ENCODE results near the gene LXN.

The LXN gene

DNA sequence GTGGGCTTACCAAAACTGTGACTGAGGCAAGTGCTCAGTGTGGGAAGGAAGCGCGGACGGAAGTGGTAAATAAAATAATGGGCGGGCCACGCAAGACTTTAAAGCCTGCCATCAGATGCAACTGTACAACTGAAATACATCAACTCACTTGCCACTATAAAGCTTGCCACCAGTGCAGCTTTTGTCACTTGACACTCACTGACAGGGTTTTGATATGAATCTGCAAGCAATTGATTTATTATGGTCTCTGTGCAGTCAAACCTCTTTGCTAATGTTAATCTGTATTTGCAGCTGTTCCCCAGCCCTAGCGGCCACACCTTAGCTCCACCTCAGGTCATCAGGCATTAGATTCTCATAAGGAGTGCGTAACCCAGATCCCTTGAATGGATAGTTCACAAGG is 30.4 kb downstream of the LXN start:
- Histone ChIP-seq H3K27me3 (ENCODE audit: insufficient read depth, low read length) (no peaks in the 10 kb centered on the region), H3K9me3 (ENCODE audit: insufficient read depth, low read depth, low read length) (no peaks in the 10 kb centered on the region), H3K9ac (ENCODE audit: low read depth, low read length) (no peak overlapping the region), H3K4me3 (ENCODE audit: low read length) (no peak overlapping the region), H3K36me3 (ENCODE audit: insufficient read depth, low read depth, low read length) (peaks cover 12% of the 10 kb centered on the region; the same call in 1 of the 2 replicates), H3K27ac (ENCODE audit: low read length) (no peak overlapping the region), H3K4me1 (ENCODE audit: insufficient read depth, low read length) (no peaks in the 10 kb centered on the region)

DNA sequence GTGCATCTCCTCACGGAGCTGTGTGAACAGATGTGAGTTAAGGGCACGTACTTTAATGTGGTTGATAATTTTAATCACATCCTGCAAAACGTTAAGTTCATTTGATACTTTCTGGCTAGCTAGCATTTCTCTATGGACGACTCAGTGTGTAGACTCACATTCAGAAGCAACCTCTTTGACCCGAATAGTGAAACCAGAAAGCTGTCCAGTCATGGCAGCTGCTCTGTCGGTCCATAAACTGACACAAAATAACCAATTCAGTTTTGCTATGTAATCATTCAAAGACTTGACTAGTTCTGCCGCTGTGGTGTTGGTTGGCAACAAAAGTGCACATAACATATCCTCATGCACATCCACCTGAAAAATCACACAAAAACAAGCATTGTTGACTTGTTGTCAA is 31.8 kb downstream of the LXN start:
- H3K27ac ChIP-seq (ENCODE audit: low read length), result no peak overlapping the region
- H3K9ac ChIP-seq (ENCODE audit: low read depth, low read length), result no peak overlapping the region
- H3K4me1 ChIP-seq (ENCODE audit: insufficient read depth, low read length), result no peaks in the 10 kb centered on the region
- H3K36me3 ChIP-seq (ENCODE audit: insufficient read depth, low read depth, low read length), result no peaks in the 10 kb centered on the region; the same call in 1 of the 2 replicates
- H3K4me3 ChIP-seq (ENCODE audit: low read length), result no peak overlapping the region
- no peaks in the 10 kb centered on the region for H3K27me3 ChIP-seq (ENCODE audit: insufficient read depth, low read length)
- no peaks in the 10 kb centered on the region for H3K9me3 ChIP-seq (ENCODE audit: insufficient read depth, low read depth, low read length)

DNA sequence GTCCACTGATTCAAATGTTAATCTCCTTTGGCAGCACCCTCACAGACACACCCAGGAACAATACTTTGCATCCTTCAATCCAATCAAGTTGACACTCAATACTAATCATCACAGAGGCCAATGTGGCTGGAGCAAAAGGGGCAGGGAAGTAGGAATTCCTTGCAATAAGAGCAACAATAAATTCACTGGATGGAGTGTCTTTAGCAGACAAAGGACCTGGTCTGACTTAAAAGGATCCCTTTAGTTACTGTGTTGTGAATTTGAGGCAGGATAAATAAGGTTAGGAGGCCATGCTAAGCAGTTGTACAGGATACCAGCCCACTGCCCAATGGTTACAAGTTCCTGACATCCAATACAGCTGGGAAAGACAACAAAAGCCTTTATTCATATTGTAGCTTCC is 40.5 kb downstream of the LXN start:
- Histone ChIP-seq H3K4me3 (ENCODE audit: low read length) (no peak overlapping the region), H3K27ac (ENCODE audit: low read length) (no peak overlapping the region), H3K4me1 (ENCODE audit: insufficient read depth, low read length) (no peaks in the 10 kb centered on the region), H3K9me3 (ENCODE audit: insufficient read depth, low read depth, low read length) (no peaks in the 10 kb centered on the region; the same call in 1 of the 2 replicates), H3K36me3 (ENCODE audit: insufficient read depth, low read depth, low read length) (no peaks in the 10 kb centered on the region), H3K9ac (ENCODE audit: low read depth, low read length) (no peak overlapping the region), H3K27me3 (ENCODE audit: insufficient read depth, low read length) (no peaks in the 10 kb centered on the region)

DNA sequence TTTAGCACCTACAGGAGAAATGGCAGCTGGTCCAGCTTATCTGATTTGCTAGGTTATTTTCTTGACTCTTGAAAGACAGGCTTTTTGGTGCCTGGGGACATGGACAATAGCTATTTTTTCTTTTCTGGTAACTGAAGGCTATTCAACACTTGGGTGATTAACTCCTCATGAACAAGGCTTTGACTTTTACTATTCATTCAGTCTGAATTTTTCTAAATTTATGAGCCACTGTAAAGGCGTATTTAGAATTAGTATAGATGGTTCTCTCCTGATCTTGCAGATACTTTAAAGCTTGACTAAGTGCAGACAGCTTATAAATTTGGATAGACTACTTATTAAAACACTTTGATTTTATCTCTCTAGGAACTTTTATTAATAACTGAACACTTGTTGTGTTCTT is 46.6 kb downstream of the LXN start:
- no peaks in the 10 kb centered on the region for H3K27me3 ChIP-seq (ENCODE audit: insufficient read depth, low read length)
- no peak overlapping the region for H3K9ac ChIP-seq (ENCODE audit: low read depth, low read length)
- H3K4me1 ChIP-seq (ENCODE audit: insufficient read depth, low read length), result no peaks in the 10 kb centered on the region
- H3K9me3 ChIP-seq (ENCODE audit: insufficient read depth, low read depth, low read length), result peaks cover 9% of the 10 kb centered on the region
- H3K36me3 ChIP-seq (ENCODE audit: insufficient read depth, low read depth, low read length), result no peaks in the 10 kb centered on the region
- H3K4me3 ChIP-seq (ENCODE audit: low read length), result no peak overlapping the region
- H3K27ac ChIP-seq (ENCODE audit: low read length), result no peak overlapping the region

DNA sequence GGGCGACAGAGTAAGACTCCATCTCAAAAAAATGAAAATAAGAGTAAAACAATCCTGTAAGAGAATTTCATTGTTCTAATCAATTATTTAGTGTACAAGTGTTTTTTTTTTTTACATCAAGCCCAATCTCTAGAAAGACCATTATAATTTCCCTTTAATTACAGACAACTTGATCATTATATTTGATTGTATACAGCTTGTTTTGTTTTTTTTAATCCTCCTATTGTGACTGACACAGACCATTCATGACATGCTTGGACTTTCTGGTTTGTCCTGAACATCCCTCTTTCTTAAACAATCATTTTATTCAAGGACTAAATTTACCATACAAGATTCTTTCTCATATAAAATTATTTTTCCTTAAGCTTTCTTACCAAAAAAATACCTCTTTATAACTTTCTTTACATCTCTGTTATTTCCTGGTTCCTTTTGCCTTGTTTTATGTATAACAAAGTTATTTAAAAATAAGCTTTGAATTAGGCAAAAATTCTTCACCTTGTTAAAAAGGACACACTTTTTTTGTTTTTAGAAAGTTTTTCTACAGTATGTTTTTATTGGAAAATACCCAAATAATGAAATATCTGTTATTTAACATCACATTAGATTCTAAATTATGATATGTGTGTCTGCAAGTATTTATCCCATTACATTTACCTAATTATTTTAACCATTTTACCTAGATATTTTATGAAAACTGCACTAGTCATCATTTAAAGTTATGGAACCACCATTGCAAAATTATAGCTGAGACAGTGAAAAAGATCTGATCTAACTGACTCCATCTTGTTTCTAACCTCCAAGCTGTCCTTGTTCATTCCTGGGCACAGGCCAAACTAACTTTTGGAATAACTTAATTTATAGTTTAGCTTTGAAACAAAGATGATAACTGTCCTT is 54.2 kb downstream of the LXN start:
- no peak overlapping the region for H3K9ac ChIP-seq (ENCODE audit: low read depth, low read length)
- H3K36me3 ChIP-seq (ENCODE audit: insufficient read depth, low read depth, low read length), result no peaks in the 10 kb centered on the region
- H3K4me1 ChIP-seq (ENCODE audit: insufficient read depth, low read length), result no peaks in the 10 kb centered on the region
- no peak overlapping the region for H3K27ac ChIP-seq (ENCODE audit: low read length)
- no peak overlapping the region for H3K4me3 ChIP-seq (ENCODE audit: low read length)
- H3K9me3 ChIP-seq (ENCODE audit: insufficient read depth, low read depth, low read length), result peaks cover 61% of the 10 kb centered on the region
- no peaks in the 10 kb centered on the region for H3K27me3 ChIP-seq (ENCODE audit: insufficient read depth, low read length)

All from iPS-20b (cell line).